Measurements from ENCODE around the gene SLC7A1. TPM values are rescaled to one million over a fixed set of nuclear protein-coding genes. Genes with fewer than 3 reads are reported as not detected.

The SLC7A1 gene
- total RNA-seq (2016; rRNA removed; fragmentation: Illumina TruSeq; extraction: Trizol) (13.6 and 14.5 TPM in 2 replicates), polyA plus RNA-seq (2011; rRNA removed) (15.3 and 18.3 TPM in 2 replicates), polyA minus RNA-seq (2011; rRNA and poly(A)+ RNA removed; ENCODE audit: low replicate concordance) (27.5 and 74.3 TPM in 2 replicates), Bru-seq, nascent RNA (percentile 91 among the genes with signal in this experiment), BruChase-seq, experiment 1, labeled RNA remaining after a 6-hour chase (percentile 95 among the genes with signal in this experiment), BruChase-seq, experiment 2, labeled RNA remaining after a 2-hour chase (percentile 90 among the genes with signal in this experiment)
- total RNA-seq (2016; cell fraction: cytosol; rRNA removed; fragmentation: Illumina TruSeq; extraction: Trizol; ENCODE audit: low read depth), result 4.3 TPM in 2 replicates
- 12.3 and 13.9 TPM in 2 replicates for total RNA-seq (2016; cell fraction: insoluble cytoplasmic fraction; rRNA removed; fragmentation: Illumina TruSeq; extraction: Trizol)
- total RNA-seq (2016; cell fraction: membrane; rRNA removed; fragmentation: Illumina TruSeq; extraction: Trizol), result 9.0 and 9.6 TPM in 2 replicates
- total RNA-seq (2016; cell fraction: nucleus; rRNA removed; fragmentation: Illumina TruSeq; extraction: Trizol), result 26.0 and 29.0 TPM in 2 replicates
- polyA plus RNA-seq (2011; cell fraction: cytosol; rRNA removed), result 14.5 and 17.8 TPM in 2 replicates
- polyA plus RNA-seq (2011; cell fraction: nucleus; rRNA removed), result 26.3 and 27.8 TPM in 2 replicates
- 34.9 and 52.5 TPM in 2 replicates for polyA plus RNA-seq (2012)
- polyA plus RNA-seq (2016; cell fraction: cytosol; fragmentation: Illumina TruSeq; extraction: Trizol; ENCODE audit: low read depth), result 1.1 TPM in 2 replicates
- 11.0 and 13.3 TPM in 2 replicates for polyA plus RNA-seq (2016; cell fraction: insoluble cytoplasmic fraction; fragmentation: Illumina TruSeq; extraction: Trizol; ENCODE audit: low read depth)
- 3.7 and 4.0 TPM in 2 replicates for polyA plus RNA-seq (2016; cell fraction: membrane; fragmentation: Illumina TruSeq; extraction: Trizol; ENCODE audit: low read depth)
- 27.8 and 29.7 TPM in 2 replicates for polyA plus RNA-seq (2016; cell fraction: nucleus; fragmentation: Illumina TruSeq; extraction: Trizol; ENCODE audit: insufficient read depth, low read depth)
- 31.5 and 44.6 TPM in 2 replicates for polyA minus RNA-seq (2011; cell fraction: cytosol; rRNA and poly(A)+ RNA removed)
- polyA minus RNA-seq (2011; cell fraction: nucleus; rRNA and poly(A)+ RNA removed), result 44.4 and 45.6 TPM in 2 replicates
- long read RNA-seq, experiment 1, partial matches to known transcripts, result 0 of 20 reads
- long read RNA-seq, experiment 1, other reads (novel, unspliced or antisense), result 20 of 20 reads
- long read RNA-seq, experiment 2, full-length matches to known transcripts, result 27 of 209 reads
- long read RNA-seq, experiment 2, partial matches to known transcripts, result 13 of 209 reads
- long read RNA-seq, experiment 2, other reads (novel, unspliced or antisense), result 169 of 209 reads

DNA sequence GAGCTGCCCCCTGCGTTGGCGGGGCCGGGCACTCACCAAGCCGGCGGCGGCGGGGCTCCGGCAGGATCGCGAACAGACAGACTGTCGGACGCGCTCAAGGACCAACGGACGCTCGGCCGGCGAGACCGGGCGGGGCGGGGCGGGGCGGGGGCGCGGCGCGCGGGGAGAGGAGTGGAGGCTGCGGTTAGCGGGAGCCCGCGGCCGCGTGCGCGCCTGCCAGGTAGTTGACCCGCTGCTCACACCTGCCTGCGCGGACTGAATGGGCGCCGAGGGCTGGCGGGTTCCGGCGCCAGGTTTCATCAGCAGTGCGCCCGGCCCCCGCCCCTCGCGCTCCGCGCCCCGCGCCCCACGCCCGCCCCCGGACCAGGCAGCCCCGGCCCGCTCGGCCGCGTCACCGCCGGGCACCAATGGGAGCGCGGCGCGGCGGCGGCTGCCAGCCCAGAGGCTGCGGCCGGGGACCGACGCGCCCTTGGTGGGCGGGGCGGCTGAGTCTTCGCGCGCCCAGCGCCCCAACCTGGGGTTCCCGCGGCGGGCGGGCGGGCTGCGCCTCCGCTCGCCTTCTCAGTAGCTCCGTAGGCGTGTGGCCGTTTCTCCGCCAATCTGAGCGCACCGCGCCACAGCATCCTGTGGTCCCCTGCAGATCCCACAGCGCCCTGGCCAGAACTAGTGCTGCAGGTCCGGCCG, at the start of gene SLC7A1:
SLC7A1 (minus strand) TSS at position 309 of the 684 bp plus-strand sequence. CDS start 59,500 bp downstream, outside the sequence.
- in situ Hi-C loops (cut with HindIII; ENCODE audit: extremely low pct_ligation_motif_present, low pct_unique_long_range_greater_than_20kb), result loop anchor here (10.0 kb wide), 1 partner anchor 249 kb away; no protein-coding TSS in a partner anchor
- peaks cover 45% of the 10 kb centered on the region for H3K79me2 ChIP-seq (ENCODE audit: insufficient read depth, low read length)
- TF ChIP-seq, protein P1, sequence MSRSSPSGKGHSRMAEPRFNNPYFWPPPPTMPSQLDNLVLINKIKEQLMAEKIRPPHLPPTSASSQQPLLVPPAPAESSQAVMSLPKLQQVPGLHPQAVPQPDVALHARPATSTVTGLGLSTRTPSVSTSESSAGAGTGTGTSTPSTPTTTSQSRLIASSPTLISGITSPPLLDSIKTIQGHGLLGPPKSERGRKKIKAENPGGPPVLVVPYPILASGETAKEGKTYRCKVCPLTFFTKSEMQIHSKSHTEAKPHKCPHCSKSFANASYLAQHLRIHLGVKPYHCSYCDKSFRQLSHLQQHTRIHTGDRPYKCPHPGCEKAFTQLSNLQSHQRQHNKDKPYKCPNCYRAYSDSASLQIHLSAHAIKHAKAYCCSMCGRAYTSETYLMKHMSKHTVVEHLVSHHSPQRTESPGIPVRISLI (CRISPR knock-in tag; IDR thresholded peaks at IDR 0.05; ENCODE audit: borderline replicate concordance), result no peak
- TF ChIP-seq HNRNPK (IDR thresholded peaks at IDR 0.05; ENCODE audit: low read depth, low read length, poor library complexity, severe bottlenecking) (no peak), POGK (CRISPR knock-in tag; conservative IDR thresholded peaks at IDR 0.05) (0 out of 2 replicates have a peak, but pooled peaks have one; percentile 7), HNRNPLL (IDR thresholded peaks at IDR 0.05; ENCODE audit: low read depth, low read length, poor library complexity, severe bottlenecking) (peak; percentile 78), DPF2 (CRISPR knock-in tag; IDR thresholded peaks at IDR 0.05; ENCODE audit: borderline replicate concordance, low read depth) (no peak), ZFY (CRISPR knock-in tag; IDR thresholded peaks at IDR 0.05) (peak; percentile 67; the same call in 1 of the 2 replicates), ZNF557 (CRISPR knock-in tag; IDR thresholded peaks at IDR 0.05) (no peak), GABPB1 (CRISPR knock-in tag; IDR thresholded peaks at IDR 0.05) (peak; percentile 46; the same call in 1 of the 2 replicates), KAT2B (IDR thresholded peaks at IDR 0.05; ENCODE audit: borderline replicate concordance, low read depth, low read length) (no peak), ZNF597 (CRISPR knock-in tag; IDR thresholded peaks at IDR 0.05) (no peak)
- TF ChIP-seq, protein P2, sequence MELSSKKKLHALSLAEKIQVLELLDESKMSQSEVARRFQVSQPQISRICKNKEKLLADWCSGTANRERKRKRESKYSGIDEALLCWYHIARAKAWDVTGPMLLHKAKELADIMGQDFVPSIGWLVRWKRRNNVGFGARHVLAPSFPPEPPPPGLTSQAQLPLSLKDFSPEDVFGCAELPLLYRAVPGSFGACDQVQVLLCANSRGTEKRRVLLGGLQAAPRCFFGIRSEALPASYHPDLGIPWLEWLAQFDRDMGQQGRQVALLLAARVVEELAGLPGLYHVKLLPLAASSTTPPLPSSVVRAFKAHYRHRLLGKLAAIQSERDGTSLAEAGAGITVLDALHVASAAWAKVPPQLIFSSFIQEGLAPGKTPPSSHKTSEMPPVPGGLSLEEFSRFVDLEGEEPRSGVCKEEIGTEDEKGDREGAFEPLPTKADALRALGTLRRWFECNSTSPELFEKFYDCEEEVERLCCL (CRISPR knock-in tag; IDR thresholded peaks at IDR 0.05; ENCODE audit: borderline replicate concordance), result no peak

More for the DNA sequence above, at the start of gene SLC7A1:
- intact Hi-C loops (cut with micrococcal nuclease; ENCODE audit: unreplicated experiment), result loop anchor here (5.0 to 10.0 kb wide), 2 partner anchors 91 to 1022 kb away; partner anchors contain the start of gene USPL1
- H3K27ac ChIP-seq (ENCODE audit: extremely low read length, insufficient read depth, low read length), result peak within 1 kb of the TSS; percentile 77
- CTCF ChIA-PET (ENCODE audit: low intra/inter-chr PET ratio, low total read pairs), result no interaction called here
- H3K4me1 ChIP-seq (ENCODE audit: insufficient read depth, low read length), result peaks cover 44% of the 10 kb centered on the region
- ATAC-seq, result peak; percentile 91
- peak within 1 kb of the TSS; percentile 88 for H3K4me2 ChIP-seq (ENCODE audit: low read depth, low read length)
- DNase-seq (ENCODE audit: low spot score), result peak; percentile 70
- H4K20me1 ChIP-seq (ENCODE audit: insufficient read depth, low read length), result peaks cover 31% of the 10 kb centered on the region
- H3K9me3 ChIP-seq (ENCODE audit: low read length), result no peaks in the 10 kb centered on the region
- WGBS (ENCODE audit: low lambda C conversion rate), result 7% methylated on average over 2 of the region's 98 CpGs
- no peak for FAIRE-seq
- H3K4me3 ChIP-seq (replicated peaks in 1 of 3; ENCODE audit: insufficient read depth in 1 of 3, low read depth in 2 of 3, low read length in 3 of 3), result peak within 1 kb of the TSS; percentile 78 to 81 (median 80)
- BruUV-seq (replicated peaks), result no TSS peak
- peaks cover 0 to 4% of the 10 kb centered on the region in 2 experiments; a peak in 2 of 5 replicates for H3K27me3 ChIP-seq (ENCODE audit: control insufficient read depth in 1 of 2, insufficient read depth in 2 of 2, low read length in 2 of 2)
- H2AFZ ChIP-seq (ENCODE audit: low read length), result no peak within 1 kb of the TSS
- POLR2A ChIA-PET, result interaction anchor here (1.2 kb wide), 1 partner anchor 11 kb away, joined by 3 read pairs; no protein-coding TSS in a partner anchor
- H3K36me3 ChIP-seq (replicated peaks in 1 of 2; ENCODE audit: control insufficient read depth in 1 of 2, insufficient read depth in 2 of 2, low read length in 2 of 2), result peaks cover 2 to 12% of the 10 kb centered on the region in 2 experiments; a peak in 2 of 5 replicates
- peak within 1 kb of the TSS; percentile 96 for H3K9ac ChIP-seq (ENCODE audit: insufficient read depth, low read depth, low read length)
